SK-N-SH (cell line): ENCODE results near the gene LRRC30. TPM values are rescaled to one million over a fixed set of nuclear protein-coding genes. Genes with fewer than 3 reads are reported as not detected.

Experiments used
- CTCF ChIA-PET: fragments of 300-600, 350-600 bp; formaldehyde crosslinking; extraction: SDS; loops from one replicate; lab custom pipeline; 2021; lab: Yijun Ruan, JAX
- POLR2A ChIA-PET: fragments of 350-600 bp; sonication (Branson Sonifier 250); formaldehyde crosslinking; extraction: SDS; loops from one replicate; lab custom pipeline; 2020; ENCODE audit warnings: antibody characterized with exemption, inconsistent platforms; lab: Yijun Ruan, JAX
- DNase-seq: peaks from one replicate; pipeline ENCODE4 v3.0.0; 2012
- H2AFZ ChIP-seq: fragments of 200-600 bp; sonication (generic); 2 replicates; pipeline ENCODE4 v1.8.1; 2016; ENCODE audit warnings: antibody characterized with exemption, mild to moderate bottlenecking, low read depth
- H3F3A ChIP-seq: fragments of 200-600 bp; sonication (generic); replicated peaks from 2 replicates; pipeline ENCODE3; 2016; ENCODE audit warnings: antibody characterized with exemption, mild to moderate bottlenecking; ENCODE audit not compliant: insufficient read depth
- H3K27ac ChIP-seq, 2 experiments: fragments of 200-500 bp in 1 of 2; fragments of 200-600 bp in 1 of 2; sonication (Bioruptor generic) in 1 of 2; sonication (generic), shearing (Covaris generic) in 1 of 2; 2 replicates each; pipeline versions ENCODE4 v1.5.1 to v1.6.1; 2014 to 2016; ENCODE audit warnings: low read depth in 2 of 2, inconsistent platforms in 1 of 2, low read length in 1 of 2, mild to moderate bottlenecking in 1 of 2, mixed read lengths in 1 of 2
- H3K27me3 ChIP-seq: fragments of 200-600 bp; sonication (generic), shearing (Covaris generic); 2 replicates; pipeline ENCODE4 v1.6.1; 2016; ENCODE audit warnings: mixed run types; ENCODE audit not compliant: insufficient read depth
- H3K36me3 ChIP-seq, 2 experiments: fragments of 200-500 bp in 1 of 2; fragments of 200-600 bp in 1 of 2; sonication (Bioruptor generic) in 1 of 2; sonication (generic) in 1 of 2; replicated peaks in 1 of 2; 2 replicates each; pipeline versions ENCODE3 to v1.5.1; 2014 to 2016; ENCODE audit warnings: low read length in 1 of 2, mild to moderate bottlenecking in 1 of 2; ENCODE audit not compliant: insufficient read depth in 2 of 2, control insufficient read depth in 1 of 2
- H3K4me1 ChIP-seq, 2 experiments: fragments of 200-500 bp in 1 of 2; fragments of 200-600 bp in 1 of 2; sonication (Bioruptor generic) in 1 of 2; sonication (generic), shearing (Covaris generic) in 1 of 2; 2 replicates each; pipeline versions ENCODE4 v1.5.1 to v1.6.1; 2014 to 2016; ENCODE audit warnings: low read depth in 1 of 2, low read length in 1 of 2, mixed run types in 1 of 2; ENCODE audit not compliant: insufficient read depth in 2 of 2, control insufficient read depth in 1 of 2
- H3K4me2 ChIP-seq: fragments of 200-600 bp; sonication (generic), shearing (Covaris generic); 2 replicates; pipeline ENCODE4 v1.6.1; 2017; ENCODE audit warnings: mixed run types
- H3K4me3 ChIP-seq, 2 experiments: fragments of 200-500 bp in 1 of 2; fragments of 200-600 bp in 1 of 2; sonication (Bioruptor generic) in 1 of 2; sonication (generic), shearing (Covaris generic) in 1 of 2; 2 replicates each; pipeline versions ENCODE4 v1.5.1 to v1.8.1; 2014 to 2016; ENCODE audit warnings: low read depth in 2 of 2, inconsistent platforms in 1 of 2, low read length in 1 of 2, mild to moderate bottlenecking in 1 of 2, mixed read lengths in 1 of 2, moderate library complexity in 1 of 2
- H3K79me2 ChIP-seq: fragments of 200-600 bp; sonication (generic); 2 replicates; pipeline ENCODE4 v1.8.1; 2017; ENCODE audit warnings: mild to moderate bottlenecking; ENCODE audit not compliant: insufficient read depth
- H3K9ac ChIP-seq: fragments of 200-600 bp; sonication (generic); 2 replicates; pipeline ENCODE4 v1.6.1; 2017; ENCODE audit warnings: mixed run types
- H3K9me2 ChIP-seq: fragments of 200-600 bp; sonication (generic); 2 replicates; pipeline ENCODE4 v1.6.1; 2017; ENCODE audit warnings: mixed run types
- H3K9me3 ChIP-seq: fragments of 200-600 bp; sonication (generic); 2 replicates; pipeline ENCODE4 v1.6.1; 2017; ENCODE audit warnings: mixed run types, mild to moderate bottlenecking, moderate library complexity
- H4K20me1 ChIP-seq: fragments of 200-600 bp; sonication (generic); 2 replicates; pipeline ENCODE4 v1.6.1; 2017; ENCODE audit warnings: mild to moderate bottlenecking, mixed run types; ENCODE audit not compliant: insufficient read depth
- FOSL2 ChIP-seq: IDR thresholded peaks from 2 replicates; pipeline ENCODE4 v1.4.0; 2012; ENCODE audit warnings: low read depth, mild to moderate bottlenecking, moderate library complexity, borderline replicate concordance
- MXI1 ChIP-seq: IDR thresholded peaks from 2 replicates; pipeline ENCODE4 v1.6.1; 2012; ENCODE audit warnings: mild to moderate bottlenecking, low read depth, low read length, improper control_type of control experiment
- TEAD4 ChIP-seq: IDR thresholded peaks from 2 replicates; pipeline ENCODE4 v1.4.0; 2012; ENCODE audit warnings: mild to moderate bottlenecking, borderline replicate concordance; ENCODE audit not compliant: insufficient read depth
- WGBS: methylation state at CpG from one replicate; pipeline ENCODE4 v1.1.6; 2017; ENCODE audit warnings: low lambda C conversion rate; 5-methylcytosine and 5-hydroxymethylcytosine counted together
- polyA plus RNA-seq, 3 experiments: library from polyadenylated mRNA; depleted of rRNA; stranded (reverse); fragments of >200 nt; gene quantifications; 2 replicates each; pipeline ENCODE4 v1.2.3, GENCODE V29; 2012

The LRRC30 gene
- polyA plus RNA-seq, 1 of the 3 experiments (the other 2 are of a cell fraction) = not detected

GRCh38 chr18:7281579-7281978 is 50.7 kb downstream of the LRRC30 start:
- ChIA-PET POLR2A (no interaction called here), CTCF (interaction anchor here (0.8 to 3.7 kb wide), 3 partner anchors 9 to 285 kb away, joined by 3 to 19 read pairs (median 3); no protein-coding TSS in a partner anchor)
- H3K9me3 ChIP-seq = no peaks in the 10 kb centered on the region
- H3K79me2 ChIP-seq = no peaks in the 10 kb centered on the region
- H2AFZ ChIP-seq = no peak overlapping the region
- no peaks in the 10 kb centered on the region for H3K36me3 ChIP-seq
- no peak overlapping the region for H3K4me3 ChIP-seq
- H3K4me1 ChIP-seq = no peaks in the 10 kb centered on the region
- no peaks in the 10 kb centered on the region for H3F3A ChIP-seq
- H4K20me1 ChIP-seq = no peaks in the 10 kb centered on the region
- H3K9me2 ChIP-seq = no peaks in the 10 kb centered on the region
- no peak overlapping the region for H3K9ac ChIP-seq
- 12% methylated on average over 2 of the region's 2 CpGs for WGBS
- no peak for DNase-seq
- H3K27me3 ChIP-seq = no peaks in the 10 kb centered on the region
- TF ChIP-seq FOSL2 = no peak
- TF ChIP-seq MXI1 = no peak
- no peak for TF ChIP-seq TEAD4
- no peak overlapping the region for H3K4me2 ChIP-seq
- H3K27ac ChIP-seq = no peak overlapping the region

Other genes with a start within 250 kb of the LRRC30 start
- gene LAMA1, start 113.3 kb upstream of the LRRC30 start, polyA plus RNA-seq (2012; rRNA removed) = 0.07 and 0.11 TPM in 2 replicates